Activated naive CD8-positive, alpha-beta T cell treated with anti-CD3 and anti-CD28 coated beads, Interleukin-2, amount 50 U/mL, for 16 hours (primary cell): Measurements from ENCODE around the gene KIF4A.
"Not testable (repeated sequence)": the region's sequence is repeated elsewhere in the genome, so short reads cannot be mapped to it uniquely, and the experiment has no call there.

Source experiments
- DNase-seq: peaks from one replicate; pipeline ENCODE4 v3.0.0-alpha.2; 2020; ENCODE audit warnings: low read depth, low spot score

Gene KIF4A

DNA sequence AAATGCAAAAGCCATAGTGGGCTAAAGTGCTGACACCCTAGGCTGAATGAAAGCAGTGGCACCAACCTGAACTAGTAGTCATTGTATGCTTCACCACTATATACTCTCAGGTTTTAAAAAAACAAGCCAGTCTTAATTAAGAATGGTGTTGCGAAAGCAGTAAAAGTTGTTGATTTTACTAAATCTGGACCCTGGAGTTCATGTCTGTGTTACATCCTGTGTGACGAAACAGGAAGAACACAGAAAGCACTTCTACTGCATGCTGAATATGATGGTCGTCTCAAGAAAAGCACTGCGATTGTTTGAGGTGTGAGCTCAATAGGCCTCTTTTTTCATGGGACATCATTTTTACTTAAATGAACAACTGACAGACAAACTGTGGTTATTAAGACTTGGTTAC lies 109.0 kb downstream of the KIF4A start:
- no peak for DNase-seq

DNA sequence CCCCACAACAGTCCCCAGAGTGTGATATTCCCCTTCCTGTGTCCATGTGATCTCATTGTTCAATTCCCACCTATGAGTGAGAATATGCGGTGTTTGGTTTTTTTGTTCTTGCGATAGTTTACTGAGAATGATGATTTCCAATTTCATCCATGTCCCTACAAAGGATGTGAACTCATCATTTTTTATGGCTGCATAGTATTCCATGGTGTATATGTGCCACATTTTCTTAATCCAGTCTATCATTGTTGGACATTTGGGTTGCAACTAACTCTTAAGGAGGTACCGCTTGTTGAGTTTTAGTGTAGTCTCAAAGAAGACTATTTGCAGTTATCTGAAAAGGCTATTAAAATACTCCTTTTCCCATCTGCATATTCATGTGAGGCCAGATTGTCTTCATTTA lies 110.3 kb downstream of the KIF4A start:
- not testable (repeated sequence) for DNase-seq

DNA sequence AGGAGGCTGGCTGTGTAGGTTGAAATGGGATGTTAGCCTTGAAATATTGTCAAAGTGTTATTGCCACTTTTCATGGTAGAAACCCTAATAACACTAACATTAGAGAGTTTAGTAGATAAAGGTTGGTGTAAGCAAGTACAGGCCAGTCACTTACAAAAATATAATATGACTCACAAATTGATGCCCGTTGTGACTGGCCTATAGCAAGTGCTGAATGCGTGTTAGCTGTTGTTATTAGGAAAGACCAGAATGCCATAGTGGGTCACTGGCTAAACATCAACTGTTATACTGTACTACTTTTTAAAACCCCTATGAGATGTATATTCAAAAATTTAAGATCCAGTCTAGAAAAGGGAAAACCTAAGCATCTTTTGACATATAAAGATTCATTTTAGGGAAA lies 112.8 kb downstream of the KIF4A start:
- no peak for DNase-seq

DNA sequence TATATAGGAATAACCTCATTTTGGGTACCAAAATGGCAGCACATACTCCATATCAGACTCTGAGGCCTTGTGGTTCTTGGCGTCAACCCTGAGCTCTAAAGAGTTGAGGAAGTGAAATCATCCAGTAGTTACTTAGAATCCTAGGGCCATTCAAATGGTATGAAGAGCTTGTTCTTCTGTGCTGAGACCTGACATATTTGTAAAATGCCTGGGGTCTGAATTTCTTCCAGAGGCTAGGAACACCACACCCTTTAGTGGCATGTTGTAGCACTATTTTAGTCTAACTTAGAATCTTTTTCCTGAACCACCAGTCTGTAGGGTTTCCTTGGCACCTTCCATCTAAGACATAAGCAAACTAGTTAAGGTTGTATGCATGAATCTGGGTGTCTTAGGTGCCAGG lies 115.1 kb downstream of the KIF4A start:
- no peak for DNase-seq

DNA sequence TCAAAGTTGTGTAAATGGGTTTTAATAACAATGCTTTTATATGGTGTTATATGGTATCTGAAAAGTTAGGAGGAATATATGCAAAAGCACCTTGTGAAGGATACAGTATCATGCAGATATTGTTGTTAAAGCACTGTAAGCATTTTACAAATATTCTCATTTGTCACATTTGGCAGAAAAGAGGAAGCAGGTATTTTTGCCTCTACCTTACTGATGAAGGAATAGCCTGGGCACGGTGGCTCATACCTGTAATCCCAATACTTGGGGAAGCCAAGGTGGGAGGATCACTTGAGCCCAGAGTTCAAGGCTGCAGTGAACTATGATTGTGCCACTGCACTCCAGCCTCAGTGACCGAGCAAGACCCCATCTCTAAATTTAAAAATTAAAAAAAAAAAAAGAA lies 121.0 kb downstream of the KIF4A start:
- no peak for DNase-seq

DNA sequence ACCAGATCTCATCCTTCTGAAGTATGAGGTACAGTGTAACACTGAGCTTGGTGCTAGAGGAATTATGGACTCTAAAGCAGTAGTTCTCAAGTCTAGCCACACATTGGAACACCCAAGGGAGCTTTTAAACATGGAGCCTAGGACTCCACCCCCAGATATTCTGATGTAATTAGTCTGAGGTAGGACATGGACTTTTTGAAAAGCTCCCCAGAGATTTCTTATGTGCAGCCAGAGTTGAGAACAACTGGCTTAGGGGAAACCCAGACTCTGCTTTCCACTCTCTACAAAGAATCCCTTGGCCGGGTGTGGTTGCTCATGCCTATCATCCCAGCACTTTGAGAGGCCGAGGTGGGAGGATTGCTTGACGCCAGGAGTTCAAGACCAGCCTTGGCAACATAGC lies 121.6 kb downstream of the KIF4A start:
- no peak for DNase-seq

DNA sequence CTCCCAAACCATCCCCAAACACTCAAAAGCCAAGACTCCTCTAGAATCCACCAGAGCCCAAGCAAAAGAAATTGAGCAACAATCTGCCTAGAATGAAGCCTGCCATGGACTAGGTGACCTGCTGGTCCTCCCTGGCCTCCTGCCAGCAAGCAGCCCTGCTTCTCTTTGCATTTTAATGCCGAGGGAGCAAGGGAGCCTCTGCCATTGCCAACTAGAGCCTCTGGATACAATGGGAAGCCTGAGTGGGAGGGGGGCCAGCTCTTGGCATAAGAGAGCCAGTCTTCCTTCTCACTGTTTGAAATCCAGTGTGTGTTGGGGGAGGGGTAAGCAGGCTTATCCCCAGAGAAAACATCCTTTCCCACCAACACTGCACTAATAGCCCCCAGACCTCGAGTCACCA lies 131.7 kb downstream of the KIF4A start:
- DNase-seq: no peak

DNA sequence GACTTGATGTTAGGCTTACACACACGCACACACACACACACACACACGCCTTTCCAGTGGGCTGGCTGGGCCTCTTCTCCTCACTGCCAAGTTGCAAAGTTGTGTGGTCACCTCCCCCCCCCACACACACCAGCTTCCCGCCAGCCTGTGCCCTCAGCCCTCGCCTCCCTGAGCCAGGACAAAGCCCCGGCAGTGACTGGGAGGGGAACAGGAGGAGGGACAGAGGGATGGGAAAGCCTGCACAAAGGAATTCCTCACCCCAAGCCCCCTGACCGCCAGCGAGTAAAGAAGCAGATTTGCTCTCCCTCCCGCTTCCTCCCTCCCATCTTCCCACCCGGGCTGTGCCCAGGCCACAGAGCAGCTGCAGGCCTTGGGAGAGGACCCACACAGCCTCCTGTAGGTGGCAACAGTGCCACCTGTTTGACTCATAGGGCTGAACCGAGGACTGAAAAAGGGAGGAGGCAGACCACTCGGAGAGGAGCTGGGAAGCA lies 133.0 kb downstream of the KIF4A start, which contains the start of gene GDPD2:
TSS of gene GDPD2 (plus strand) at position 464 of the 491 bp plus-strand sequence. CDS start 1,671 bp downstream, outside the sequence.
- DNase-seq: no peak

DNA sequence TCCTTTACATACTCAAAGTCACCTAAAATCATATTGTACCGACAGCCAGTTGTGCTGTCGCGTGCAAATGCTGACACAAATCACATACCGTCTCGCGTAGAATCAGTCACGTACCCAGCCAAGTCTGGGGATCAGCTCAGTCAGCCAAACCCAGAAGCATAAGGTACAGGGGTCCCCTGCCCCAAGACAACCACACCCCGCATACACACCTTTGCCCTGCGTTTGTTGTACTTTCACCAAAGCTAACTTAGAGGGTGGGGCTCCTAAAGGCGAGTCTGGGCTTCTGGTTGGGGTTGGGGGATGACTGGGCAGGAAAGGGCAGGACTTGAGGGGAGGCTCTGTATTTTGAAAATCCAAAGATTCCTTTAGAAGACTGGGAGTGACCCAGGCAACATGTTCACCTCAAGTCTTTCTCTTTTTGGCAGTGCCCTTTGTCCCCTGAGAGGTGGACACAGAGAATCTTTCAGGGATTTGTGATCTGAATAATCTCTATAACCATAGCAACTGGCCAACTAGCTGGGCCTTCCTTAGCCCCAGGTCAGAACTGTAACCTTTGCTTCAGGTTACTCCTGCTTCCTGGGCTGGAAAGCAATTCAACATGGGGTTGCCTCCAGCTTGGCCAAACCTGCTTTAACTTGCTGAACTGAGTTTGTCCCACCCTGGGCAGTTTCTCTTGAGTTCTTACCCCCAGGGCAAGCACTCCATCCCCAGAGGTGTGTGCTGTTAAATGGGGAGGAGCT lies 134.2 kb downstream of the KIF4A start:
- DNase-seq: no peak

DNA sequence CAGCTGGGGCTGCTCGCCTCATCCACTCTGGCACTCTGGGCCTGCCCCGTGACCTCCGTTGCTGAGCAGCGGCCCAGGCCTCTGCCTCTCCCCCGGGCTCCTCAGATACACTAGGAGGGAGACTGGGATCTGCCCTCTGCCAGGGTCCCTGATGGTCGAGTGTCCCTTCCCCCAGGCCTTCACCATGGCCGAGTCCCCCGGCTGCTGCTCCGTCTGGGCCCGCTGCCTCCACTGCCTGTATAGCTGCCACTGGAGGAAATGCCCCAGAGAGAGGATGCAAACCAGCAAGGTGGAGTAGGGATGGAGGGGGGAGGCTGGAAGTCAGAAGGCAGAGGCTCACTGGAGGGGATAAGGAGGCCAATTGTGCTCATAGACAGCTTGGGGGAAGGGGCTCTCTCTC lies 134.9 kb downstream of the KIF4A start:
- DNase-seq: no peak

DNA sequence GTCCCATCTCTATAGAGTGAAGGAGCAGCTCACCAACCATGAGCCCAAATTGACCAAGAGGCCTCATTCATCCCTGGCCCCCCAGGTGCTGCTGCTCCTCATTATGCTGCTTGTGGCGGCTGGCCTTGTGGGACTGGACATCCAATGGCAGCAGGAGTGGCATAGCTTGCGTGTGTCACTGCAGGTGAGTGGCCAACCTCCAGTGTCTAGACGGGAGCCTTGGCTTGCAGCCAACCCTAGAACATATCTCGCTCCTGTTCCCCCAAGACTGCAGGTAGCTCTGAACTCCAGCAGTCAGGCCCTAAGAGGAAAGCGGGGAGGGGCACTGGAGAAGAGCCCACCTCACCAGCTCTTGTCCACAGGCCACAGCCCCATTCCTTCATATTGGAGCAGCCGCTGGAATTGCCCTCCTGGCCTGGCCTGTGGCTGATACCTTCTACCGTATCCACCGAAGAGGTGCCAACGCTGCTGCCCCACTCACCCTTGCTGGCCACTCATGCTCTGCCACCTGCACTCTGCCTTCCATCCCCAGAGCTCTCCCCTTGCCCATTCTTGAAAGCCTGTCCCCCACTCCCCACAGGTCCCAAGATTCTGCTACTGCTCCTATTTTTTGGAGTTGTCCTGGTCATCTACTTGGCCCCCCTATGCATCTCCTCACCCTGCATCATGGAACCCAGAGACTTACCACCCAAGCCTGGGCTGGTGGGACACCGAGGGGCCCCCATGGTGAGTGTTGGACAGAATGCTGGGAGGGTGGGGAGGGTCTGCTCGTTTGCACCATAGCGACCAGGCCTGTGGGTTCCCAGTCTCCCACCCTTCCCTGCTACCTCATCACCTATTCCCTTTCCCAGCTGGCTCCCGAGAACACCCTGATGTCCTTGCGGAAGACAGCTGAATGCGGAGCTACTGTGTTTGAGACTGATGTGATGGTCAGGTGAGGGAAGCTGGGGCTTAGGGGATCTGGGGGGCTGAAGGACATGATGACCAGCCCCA lies 136.7 kb downstream of the KIF4A start:
- DNase-seq: no peak

DNA sequence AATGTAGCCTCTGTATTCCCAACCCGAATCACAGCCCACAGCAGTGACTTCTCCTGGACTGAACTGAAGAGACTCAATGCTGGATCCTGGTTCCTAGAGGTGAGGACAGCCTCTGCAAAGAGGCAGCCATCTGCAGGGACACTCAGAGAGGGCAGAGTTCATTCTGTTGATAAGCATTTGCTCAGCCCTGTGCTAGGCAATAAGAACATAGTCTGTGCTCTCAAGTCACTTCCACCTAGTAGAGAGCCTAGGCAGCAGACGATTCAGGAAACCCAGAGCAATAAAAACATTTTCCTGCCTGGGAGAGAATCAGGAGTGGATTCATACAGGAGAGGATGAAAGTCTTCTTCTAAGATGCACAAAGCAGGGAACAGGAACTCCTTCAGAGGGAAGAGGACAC lies 137.5 kb downstream of the KIF4A start:
- DNase-seq: no peak

DNA sequence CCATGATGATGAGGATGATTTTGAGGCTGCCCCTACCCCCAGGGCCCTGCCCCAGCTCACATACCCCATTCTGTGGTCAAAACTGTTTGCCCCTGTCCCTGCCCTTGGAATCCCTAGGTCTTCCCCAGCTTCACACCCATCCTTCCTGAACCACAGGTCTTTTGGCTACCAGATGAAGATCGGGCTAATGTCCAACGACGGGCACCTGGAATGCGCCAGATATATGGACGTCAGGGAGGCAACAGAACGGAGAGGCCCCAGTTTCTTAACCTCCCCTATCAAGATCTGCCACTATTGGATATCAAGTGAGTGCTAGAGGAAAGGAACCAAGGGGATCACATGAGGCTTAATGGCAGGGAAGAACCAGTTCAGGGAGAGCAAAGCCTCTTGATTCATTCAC lies 139.9 kb downstream of the KIF4A start:
- no peak for DNase-seq

DNA sequence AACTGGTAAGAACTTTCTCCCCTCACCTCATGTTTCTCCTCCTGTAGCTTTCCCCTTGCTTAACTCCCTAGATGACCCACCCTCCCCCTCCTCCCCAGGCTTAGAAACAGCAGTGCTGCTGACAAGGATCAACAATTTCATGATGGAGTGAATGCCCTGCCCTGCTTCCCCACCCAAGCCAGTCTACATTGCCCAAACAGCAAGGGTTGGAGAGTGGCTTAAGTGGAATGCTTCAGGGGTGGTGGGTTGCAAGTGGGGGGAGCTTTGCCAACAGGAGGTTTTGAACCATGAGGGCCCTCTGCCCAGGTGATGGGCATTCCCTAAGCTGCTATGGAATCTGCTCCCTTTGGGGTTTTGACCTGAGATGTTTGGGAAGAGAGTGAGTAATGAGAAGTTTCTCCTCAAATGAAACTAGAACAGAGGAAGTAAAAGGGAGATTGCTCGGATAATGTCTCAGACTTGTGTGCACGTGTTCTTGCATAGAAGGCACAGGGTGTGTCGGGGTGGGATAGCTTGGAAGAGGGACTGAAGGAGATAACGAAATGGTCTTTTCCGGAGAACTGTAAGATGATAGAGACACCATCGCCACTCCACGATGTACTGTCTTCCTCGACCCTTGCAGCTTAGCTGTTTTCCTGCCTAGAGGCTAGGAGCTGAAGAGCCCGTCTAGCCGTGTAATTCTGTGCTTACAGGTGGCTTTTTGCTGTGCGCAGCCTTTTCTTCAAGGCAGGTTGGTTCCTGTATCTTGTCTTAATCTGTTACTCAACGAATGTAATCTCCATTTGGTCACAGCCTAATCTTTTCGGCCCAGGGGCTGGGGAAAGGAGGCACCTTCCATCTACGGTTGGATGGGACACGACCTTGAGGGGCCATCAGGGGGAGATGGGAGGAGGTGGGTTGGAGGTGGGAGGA lies 143.3 kb downstream of the KIF4A start:
- DNase-seq: no peak

DNA sequence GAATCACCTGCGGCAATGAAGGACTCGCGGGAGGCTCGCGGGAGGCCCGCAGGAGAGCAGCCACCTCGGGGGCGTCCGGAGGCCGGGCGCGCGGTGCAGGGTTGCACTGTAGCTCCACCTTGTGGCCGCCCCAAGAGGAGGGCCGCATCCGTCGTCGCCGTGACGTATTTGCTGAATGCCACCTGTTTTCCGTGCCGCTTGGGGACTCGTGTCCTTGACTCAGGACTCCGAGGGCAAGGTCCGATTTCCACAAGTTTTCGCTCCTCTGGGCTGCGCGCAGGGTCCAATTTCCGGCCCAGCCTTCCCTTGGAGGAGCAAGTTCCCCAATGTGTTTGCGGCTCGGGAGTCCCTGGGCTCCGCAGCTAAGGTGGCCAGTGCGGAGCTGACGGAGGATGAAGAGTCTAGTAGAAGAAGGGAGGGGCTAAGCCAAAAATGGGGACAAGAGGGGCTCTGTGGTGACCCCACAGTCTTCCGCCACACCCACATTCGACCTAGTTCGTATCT lies 144.0 kb downstream of the KIF4A start:
- peak; percentile 28 for DNase-seq

DNA sequence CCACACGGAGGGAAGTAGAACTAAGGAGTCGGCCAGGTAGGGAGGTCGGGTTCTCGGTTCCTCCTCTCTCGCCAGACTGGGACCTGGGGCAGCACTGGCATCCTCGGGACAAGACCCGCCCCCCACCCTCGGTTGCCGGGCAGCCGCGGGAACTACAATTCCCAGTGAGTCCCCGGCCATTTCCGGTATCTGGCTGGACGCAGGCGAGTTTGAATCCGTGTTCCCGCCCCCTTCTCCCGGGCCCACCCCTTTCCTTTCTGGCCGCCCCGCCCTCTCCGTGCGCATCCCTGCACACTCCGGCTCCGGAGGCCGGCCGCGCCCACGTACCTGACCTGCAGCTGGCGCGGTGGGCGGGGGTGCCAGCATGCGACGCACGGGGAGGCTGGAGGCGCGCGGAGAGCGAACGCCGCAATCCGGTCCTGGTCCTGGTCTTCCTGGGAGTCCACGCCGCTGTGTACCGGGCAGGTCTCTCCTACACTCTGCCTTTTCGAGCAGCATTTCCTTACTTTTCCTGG lies 144.5 kb downstream of the KIF4A start:
- peak; percentile 24 for DNase-seq

DNA sequence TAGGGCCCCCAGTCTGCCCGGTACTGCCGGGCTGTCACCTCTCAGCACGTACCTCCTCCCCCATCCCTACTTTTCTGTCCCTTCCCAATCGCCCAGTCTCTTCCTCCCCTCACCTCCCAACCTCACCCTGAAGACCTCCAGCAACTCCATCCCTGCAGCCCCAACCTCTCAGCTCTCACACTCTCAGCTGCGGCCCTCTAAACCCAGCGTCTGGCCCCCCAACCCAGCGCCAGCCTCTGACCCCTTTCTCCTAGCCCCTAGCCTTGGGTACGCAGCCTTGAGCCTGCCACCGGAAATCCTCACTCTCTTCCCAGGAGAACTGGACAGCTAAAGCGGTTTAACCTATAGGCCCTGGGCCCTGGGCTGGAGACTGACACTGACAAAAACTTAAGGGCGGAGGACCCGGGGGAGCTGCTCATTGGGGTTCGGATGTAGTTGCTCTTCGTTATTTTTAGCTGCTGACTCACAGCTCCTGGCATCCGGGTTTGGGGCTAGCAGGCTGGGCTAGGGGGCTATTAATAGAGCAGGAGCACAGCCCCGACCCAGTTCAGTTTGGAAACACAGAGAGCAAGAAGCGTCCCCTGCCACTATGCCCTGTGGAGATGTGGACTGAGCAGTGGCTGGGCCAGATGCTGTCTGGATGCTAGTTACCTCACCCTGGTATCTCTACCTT lies 145.1 kb downstream of the KIF4A start:
- no peak for DNase-seq

DNA sequence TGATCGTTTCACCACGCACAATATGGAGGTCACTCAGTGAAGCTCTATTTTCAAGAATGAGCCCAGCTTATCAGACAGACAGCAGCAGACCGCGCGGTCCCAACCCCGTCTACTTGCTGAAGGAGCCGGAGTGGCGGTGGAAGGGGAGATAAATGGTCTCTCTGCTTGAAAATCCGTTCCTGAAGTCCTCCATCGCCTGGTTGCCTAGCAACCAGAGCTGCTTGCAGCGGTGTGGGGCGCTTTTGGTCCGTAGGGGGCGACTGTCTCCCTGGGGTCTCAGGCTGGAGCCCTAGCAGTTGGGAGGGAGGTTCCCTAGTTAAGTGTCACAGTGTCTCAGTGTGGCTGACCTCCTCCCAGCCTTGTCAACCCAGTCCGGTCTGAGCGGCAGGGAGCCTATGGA lies 146.4 kb downstream of the KIF4A start:
- no peak for DNase-seq

DNA sequence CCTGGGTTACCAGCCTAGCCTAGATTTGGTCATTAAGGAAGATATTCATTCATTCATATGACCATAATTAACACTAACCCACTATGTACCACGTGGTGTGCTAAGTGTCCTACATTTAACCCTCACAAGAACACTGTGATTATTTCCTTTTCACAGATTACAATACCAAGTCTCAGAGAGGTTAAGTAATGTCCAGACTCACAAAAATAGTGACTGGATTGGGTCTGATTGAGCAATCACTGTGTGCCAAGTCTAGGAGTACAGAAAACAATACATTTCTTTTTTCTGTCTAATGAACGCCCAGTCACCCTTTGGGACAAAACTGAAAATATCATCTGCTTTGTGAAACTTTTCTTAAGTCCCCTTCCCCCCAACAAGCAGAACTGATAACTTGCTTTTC lies 147.1 kb downstream of the KIF4A start:
- no peak for DNase-seq

DNA sequence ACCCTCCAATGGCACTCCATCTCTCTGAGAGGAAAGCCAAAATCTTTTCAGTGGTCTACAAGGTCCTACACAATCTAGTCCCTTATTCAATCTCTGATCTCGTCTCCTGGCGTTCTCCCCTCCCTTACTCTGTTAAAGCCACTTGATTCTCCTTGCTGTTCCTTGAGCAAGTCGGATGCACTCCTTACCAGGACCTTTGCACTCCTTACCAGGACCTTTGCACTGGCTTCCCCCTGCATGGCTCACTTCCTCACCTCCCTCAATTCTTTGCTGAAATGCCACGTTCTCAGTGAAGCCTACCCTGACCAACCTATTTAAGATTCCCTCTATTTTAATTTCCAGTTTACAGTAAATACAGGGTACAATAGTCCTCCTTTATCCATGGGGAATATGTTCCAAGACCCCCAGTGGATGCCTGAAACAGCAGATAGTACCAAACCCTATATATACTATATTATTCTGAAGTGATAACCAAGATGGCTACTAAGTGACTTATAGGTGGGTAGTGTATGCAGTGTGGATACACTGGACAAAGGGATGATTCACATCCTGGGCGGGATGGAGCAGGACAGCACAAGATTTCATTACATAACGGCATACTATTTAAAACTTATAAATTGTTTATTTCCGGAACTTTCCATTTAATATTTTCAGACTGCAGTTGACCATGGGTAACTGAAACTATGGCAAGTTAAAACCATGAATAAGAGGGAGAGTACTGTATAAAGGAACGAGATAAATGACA lies 148.2 kb downstream of the KIF4A start:
- DNase-seq: no peak
